IPS-15b (cell line): ENCODE measurements around the gene CRYBB2.
A peak's percentile ranks its signal among the peaks of the same experiment; 100 is the strongest.

Source experiments
- H3K27me3 ChIP-seq: one replicate; pipeline ENCODE4 v1.6.1; 2013; ENCODE audit warnings: low read length; ENCODE audit not compliant: control insufficient read depth, insufficient read depth
- H3K36me3 ChIP-seq: one replicate; pipeline ENCODE4 v1.6.1; 2013; ENCODE audit warnings: low read length; ENCODE audit not compliant: control insufficient read depth, insufficient read depth
- H3K4me1 ChIP-seq: one replicate; pipeline ENCODE4 v1.6.1; 2013; ENCODE audit warnings: mild to moderate bottlenecking, low read length; ENCODE audit not compliant: control insufficient read depth, insufficient read depth
- H3K4me3 ChIP-seq: one replicate; pipeline ENCODE4 v1.5.1; 2013; ENCODE audit warnings: low read depth, low read length
- H3K9ac ChIP-seq: one replicate; pipeline ENCODE4 v1.6.1; 2013; ENCODE audit warnings: low read depth, mild to moderate bottlenecking, low read length
- H3K9me3 ChIP-seq: one replicate; pipeline ENCODE4 v1.6.1; 2013; ENCODE audit warnings: mild to moderate bottlenecking, low read length; ENCODE audit not compliant: control insufficient read depth, insufficient read depth

Gene CRYBB2

DNA sequence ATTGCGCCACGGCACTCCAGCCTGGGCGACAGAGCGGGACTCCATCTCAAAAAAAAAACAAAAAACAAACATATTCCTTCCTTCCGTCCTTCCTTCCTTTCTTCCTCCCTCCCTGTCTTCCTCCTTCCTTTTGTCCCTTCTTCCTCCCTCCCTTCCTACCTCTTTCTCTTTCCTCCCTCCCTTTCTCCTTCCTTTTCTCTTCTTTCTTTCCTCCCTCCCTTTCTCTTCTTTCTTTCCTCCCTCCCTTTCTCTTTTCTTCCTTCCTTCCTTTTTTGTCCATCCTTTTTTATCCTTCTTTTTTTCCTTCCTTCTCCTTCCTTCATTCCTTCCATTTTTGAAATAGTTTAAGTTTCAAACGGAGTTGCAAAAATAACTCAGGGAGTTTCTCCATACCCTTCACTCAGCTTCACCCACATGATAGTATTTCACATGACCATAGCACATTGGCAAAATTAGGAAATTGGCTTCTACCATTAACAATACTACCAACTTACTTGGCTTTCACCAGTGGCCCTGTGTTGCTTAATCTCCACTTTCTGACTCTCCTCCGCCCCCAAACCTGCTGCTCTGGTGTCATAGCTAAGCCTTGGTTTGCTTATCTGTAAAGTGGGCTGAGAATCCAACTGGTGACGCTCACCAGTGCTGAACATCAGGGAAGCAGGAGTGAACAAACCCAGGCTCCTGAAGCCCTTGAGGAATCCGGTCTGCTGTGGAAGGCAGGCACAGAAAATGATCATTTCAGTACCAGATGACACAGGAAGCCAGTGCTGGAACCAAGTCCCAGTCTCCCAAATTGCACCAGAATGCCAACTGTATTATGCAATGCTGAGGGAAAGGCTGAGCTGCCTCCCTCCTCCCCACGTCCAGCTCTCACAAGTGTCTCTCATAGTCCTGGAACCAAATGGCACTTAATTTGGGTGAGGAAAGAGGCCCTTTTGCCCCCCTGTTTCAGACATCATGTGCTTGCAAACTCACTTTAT lies 37.0 kb upstream of the CRYBB2 start:
- Histone ChIP-seq H3K9me3 (no peaks in the 10 kb centered on the region), H3K4me1 (no peaks in the 10 kb centered on the region), H3K9ac (peak overlapping the region; percentile 5), H3K27me3 (no peaks in the 10 kb centered on the region), H3K4me3 (no peak overlapping the region), H3K36me3 (peaks cover 2% of the 10 kb centered on the region)

DNA sequence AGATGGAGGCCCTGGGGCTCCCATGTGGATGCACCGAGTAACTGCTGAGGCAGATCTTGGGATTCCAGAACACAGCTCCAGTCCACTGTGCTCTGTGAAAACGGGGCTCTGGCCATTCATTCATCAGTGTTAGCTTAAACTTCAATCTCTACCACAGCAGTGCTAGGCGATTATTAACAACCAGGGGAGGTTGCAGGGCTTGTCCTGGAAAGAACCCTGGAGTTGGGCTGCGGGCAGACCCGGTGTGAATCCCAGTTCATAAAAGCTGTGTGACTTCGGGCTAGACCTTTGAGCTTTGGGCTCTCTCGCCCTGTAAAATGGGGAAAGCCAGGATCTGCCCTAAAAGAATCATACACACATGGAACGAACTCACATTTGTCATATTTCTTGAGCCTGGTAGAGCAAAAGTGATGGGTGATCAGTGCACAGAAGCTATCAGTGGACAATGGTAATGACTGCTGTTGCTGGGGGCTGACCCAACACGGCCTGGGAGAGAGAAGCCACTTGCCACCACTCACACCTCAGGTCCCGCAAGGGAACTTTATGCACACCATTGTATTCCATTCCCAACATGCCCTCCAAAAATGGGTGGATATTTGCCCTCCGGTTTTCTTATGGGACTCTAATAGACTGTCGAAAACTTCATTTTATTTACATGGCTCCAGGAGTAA lies 35.4 kb upstream of the CRYBB2 start:
- no peaks in the 10 kb centered on the region for H3K4me1 ChIP-seq
- H3K27me3 ChIP-seq: no peaks in the 10 kb centered on the region
- H3K4me3 ChIP-seq: no peak overlapping the region
- no peak overlapping the region for H3K9ac ChIP-seq
- peaks cover 2% of the 10 kb centered on the region for H3K36me3 ChIP-seq
- no peaks in the 10 kb centered on the region for H3K9me3 ChIP-seq

DNA sequence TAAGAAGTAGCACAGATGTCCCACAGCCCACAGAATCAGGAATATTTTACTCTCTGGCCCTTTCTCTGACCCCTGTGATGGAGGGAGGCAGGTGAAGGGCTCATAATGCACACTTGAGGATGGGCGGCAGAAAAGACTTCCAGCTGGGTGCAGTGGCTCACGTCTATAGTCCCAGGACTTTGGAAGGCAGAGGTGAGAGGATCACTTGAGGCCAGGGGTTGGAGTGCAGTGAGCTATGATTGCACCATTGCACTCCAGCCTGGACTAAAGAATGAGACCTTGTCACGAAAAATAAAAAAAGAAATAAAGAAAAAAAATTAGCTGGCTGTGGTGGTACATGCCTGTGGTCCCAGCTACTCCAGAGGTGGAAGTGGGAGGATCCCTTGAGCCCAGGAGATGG lies 33.3 kb upstream of the CRYBB2 start:
- Histone ChIP-seq H3K36me3 (no peaks in the 10 kb centered on the region), H3K9ac (no peak overlapping the region), H3K9me3 (no peaks in the 10 kb centered on the region), H3K4me3 (no peak overlapping the region), H3K4me1 (no peaks in the 10 kb centered on the region), H3K27me3 (no peaks in the 10 kb centered on the region)

DNA sequence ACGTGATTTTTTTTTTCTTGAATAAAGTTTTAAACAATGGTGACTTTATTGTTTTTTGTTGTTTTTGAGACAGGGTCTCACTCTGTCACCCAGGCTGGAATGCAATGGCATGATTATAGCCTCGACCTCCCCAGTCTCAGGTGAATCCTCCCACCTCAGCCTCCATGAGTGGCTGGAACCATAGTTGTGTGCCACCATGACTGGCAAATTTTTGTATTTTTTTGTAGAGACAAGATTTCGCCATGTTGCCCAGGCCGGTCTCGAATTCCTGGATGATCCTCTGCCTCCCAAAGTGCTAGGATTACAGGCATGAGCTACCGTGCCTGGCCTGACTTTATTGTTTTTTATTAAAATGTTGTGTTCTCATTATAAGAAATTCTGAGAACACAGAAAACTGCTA lies 32.0 kb upstream of the CRYBB2 start:
- Histone ChIP-seq H3K9ac (no peak overlapping the region), H3K36me3 (peaks cover 2% of the 10 kb centered on the region), H3K4me1 (no peaks in the 10 kb centered on the region), H3K9me3 (no peaks in the 10 kb centered on the region), H3K4me3 (no peak overlapping the region), H3K27me3 (no peaks in the 10 kb centered on the region)

DNA sequence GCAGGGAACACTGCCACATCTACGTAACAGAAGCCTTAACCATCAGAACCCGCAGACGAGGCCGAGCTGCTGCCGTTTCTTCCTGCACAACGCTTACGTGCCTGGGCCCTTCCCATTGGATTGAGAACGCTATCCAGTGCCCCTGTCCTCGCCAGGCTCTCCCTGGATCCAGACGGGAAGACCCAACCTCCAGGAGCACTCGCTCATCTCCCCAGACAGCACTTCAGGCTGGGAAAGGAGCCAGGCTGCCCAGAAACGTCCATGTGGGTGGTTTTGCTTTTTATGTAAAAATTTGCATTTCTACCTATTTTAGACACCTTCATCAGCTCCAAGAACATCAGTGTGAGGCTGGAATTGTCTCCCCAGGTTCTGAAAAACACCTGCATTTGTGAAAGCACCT lies 27.0 kb upstream of the CRYBB2 start:
- Histone ChIP-seq H3K4me3 (no peak overlapping the region), H3K4me1 (no peaks in the 10 kb centered on the region), H3K27me3 (no peaks in the 10 kb centered on the region), H3K36me3 (peaks cover 4% of the 10 kb centered on the region), H3K9ac (no peak overlapping the region), H3K9me3 (no peaks in the 10 kb centered on the region)

DNA sequence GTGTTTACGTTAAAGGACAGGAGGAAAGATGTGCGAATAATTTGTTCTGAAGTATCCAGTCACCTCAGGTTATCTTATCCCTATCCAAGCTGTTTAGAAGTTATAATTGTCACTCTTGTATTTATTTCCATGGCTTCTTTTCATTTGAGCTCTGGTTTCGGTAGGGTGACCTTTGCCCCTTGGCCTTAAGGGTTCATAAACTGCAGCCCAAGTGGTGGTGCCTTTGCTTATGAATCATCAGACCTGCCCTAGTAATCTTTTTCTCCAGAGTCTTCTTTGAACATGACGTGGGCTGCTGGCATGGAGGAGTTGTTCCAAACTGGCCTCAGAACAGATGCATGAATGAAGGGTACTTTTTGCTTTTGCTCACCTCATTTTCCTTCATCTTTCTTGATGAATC lies 26.3 kb upstream of the CRYBB2 start:
- Histone ChIP-seq H3K36me3 (peaks cover 4% of the 10 kb centered on the region), H3K9me3 (no peaks in the 10 kb centered on the region), H3K4me1 (no peaks in the 10 kb centered on the region), H3K27me3 (no peaks in the 10 kb centered on the region), H3K9ac (no peak overlapping the region), H3K4me3 (no peak overlapping the region)

DNA sequence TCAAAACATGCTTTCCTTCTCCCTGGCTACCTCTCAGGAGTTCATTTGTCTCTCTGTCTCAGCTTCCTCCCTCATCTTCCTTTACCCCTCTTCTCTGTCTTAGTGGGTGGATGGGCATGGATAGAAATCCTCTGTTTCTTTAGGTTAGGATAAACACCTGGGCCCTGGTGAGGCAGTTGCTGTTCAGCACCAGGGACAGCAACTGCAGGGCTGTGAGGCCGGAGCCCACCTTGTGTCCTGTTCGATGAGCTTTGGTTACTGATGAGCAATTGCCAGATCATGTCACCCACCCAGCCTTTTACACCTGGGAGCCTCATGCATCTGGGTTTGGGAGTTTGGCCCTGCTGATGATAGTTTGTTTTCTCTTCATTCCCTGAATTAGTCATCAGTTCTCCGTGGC lies 25.9 kb upstream of the CRYBB2 start:
- Histone ChIP-seq H3K4me3 (no peak overlapping the region), H3K36me3 (peaks cover 4% of the 10 kb centered on the region), H3K4me1 (no peaks in the 10 kb centered on the region), H3K9ac (no peak overlapping the region), H3K9me3 (no peaks in the 10 kb centered on the region), H3K27me3 (no peaks in the 10 kb centered on the region)

DNA sequence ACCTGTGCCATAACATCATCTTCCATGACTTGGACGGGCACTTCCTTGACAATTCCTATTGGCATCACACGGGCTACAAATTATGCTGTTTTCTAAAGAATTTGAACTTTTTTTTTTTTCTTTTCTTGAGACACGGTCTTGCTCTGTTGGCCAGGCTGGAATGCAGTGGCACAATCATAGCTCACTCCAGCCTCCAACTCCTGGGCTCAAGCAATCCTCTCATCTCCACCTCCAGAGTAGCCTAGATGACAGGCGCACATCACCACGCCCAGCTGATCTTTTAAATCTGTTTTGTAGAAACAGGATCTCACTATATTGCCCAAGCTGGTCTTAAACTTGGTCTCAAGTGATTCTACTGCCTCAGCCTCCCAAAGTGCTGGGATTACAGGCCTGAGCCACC lies 23.1 kb upstream of the CRYBB2 start:
- no peaks in the 10 kb centered on the region for H3K9me3 ChIP-seq
- H3K36me3 ChIP-seq: peaks cover 4% of the 10 kb centered on the region
- no peaks in the 10 kb centered on the region for H3K27me3 ChIP-seq
- no peaks in the 10 kb centered on the region for H3K4me1 ChIP-seq
- no peak overlapping the region for H3K4me3 ChIP-seq
- no peak overlapping the region for H3K9ac ChIP-seq

DNA sequence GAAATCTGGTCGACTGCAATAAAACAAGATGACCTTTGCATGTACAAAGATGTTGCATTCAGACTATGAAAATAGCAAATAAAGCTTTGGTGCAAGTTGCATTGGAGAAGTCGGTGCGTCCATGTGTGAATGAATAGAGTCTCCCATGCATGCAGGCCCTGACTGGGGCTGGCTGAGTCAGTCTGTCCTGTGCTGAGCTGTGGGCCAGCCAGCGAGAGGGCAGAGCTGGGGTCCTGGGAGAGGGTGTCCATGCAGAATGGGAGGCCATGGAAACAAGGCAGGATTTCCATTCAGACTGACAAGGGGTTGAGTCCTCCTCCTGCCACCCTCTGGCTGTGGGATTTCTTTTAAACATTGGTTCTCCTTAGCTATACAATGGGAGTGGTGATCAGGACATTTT lies 22.1 kb upstream of the CRYBB2 start:
- Histone ChIP-seq H3K4me1 (no peaks in the 10 kb centered on the region), H3K9me3 (no peaks in the 10 kb centered on the region), H3K9ac (no peak overlapping the region), H3K36me3 (peaks cover 4% of the 10 kb centered on the region), H3K27me3 (no peaks in the 10 kb centered on the region), H3K4me3 (no peak overlapping the region)

DNA sequence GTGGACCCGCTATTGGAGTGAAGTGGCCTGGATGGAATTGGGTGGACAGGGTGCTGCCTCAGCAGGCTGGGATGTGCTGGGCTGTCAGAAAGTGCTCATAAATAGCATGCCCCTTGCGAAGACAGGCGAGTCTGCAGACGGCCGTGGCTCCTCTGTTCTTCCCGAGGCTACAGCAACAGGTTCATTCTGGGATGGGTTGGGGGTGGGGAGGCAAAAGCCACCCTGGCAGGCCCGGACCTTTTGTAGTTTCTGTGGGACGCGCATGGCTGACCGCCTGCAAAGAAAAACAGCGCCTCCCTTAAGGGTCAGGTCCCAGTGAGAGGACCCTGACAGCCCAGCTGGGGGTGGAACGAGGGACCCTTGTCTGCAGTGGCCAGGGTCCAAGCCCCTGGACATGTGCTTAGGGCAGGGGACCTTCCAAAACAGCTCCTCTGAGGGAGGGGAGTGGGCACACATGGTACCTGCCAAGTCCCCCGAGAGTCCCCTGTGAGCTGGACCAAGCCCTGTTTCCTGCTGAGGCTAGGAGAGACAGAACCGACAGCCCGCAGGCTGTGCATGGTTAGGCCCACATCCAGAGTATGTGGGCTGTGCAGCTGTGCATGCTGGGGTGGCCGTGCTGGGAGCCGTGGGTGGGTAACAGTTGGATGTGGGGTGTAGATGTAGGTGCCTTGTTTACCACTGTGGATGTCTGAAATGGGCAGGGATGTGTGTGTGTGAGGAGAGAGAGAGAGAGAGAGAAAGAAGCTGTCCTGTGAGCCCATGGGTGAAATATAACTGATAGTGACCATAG lies 19.5 kb upstream of the CRYBB2 start, which contains the start of gene CRYBB3:
CRYBB3 (plus strand) TSS at position 128 of the 790 bp plus-strand sequence. CDS start 1,539 bp downstream, outside the sequence.
- no peak within 1 kb of the TSS for H3K4me3 ChIP-seq
- H3K36me3 ChIP-seq: no peaks in the 10 kb centered on the region
- no peaks in the 10 kb centered on the region for H3K27me3 ChIP-seq
- H3K4me1 ChIP-seq: no peaks in the 10 kb centered on the region
- no peaks in the 10 kb centered on the region for H3K9me3 ChIP-seq
- H3K9ac ChIP-seq: no peak within 1 kb of the TSS

DNA sequence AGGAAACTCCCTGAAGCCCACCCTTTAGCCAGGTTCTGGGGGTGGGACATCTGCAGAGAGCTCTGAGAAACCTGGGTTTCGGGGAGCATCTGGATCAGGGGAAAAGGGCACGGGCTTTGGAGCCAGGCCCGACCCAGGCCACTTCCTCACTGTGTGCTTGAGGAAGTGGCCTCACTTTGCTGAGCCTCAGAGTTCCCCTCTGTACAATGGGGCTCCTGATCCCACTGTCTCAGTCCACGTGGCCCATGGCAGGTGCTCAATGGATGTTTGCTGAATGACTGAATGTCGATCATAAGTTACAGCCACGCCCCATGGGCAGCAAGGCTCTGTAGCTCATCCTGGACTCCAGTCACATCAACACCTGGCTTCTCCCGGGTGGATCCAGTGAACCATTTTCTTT lies 18.5 kb upstream of the CRYBB2 start:
- Histone ChIP-seq H3K4me3 (no peak overlapping the region), H3K36me3 (no peaks in the 10 kb centered on the region), H3K9ac (no peak overlapping the region), H3K4me1 (no peaks in the 10 kb centered on the region), H3K27me3 (no peaks in the 10 kb centered on the region), H3K9me3 (no peaks in the 10 kb centered on the region)
